ENCODE data around the gene ZNF785.

DNA sequence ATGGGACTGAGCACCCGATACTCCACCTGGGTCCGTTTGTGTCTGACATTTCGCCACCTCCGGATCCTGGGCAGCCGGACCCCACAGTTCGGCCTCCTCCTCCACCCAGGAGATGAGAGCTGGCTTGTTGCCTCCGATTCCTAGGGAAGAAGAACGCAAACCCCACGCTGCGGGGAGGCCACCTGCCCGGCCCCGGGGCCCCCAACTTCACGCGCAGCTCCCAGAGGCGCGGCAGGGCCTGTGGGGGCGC lies 27.9 kb downstream of the ZNF785 start:
- TF ChIP-seq POLR2A (IDR thresholded peaks at IDR 0.05; ENCODE audit: low read depth, low read length) (no peak), TAF1 (IDR thresholded peaks at IDR 0.05; ENCODE audit: low read depth, low read length) (no peak), SPI1 (IDR thresholded peaks at IDR 0.05; ENCODE audit: low read depth, low read length) (no peak), POLR2AphosphoS5 (IDR thresholded peaks at IDR 0.05; ENCODE audit: low read depth, low read length) (no peak)
